HG03064 (cell line): ENCODE data around the gene RAD9B.
A peak's percentile ranks its signal among the peaks of the same experiment; 100 is the strongest.
"Not testable (repeated sequence)": the region's sequence is repeated elsewhere in the genome, so short reads cannot be mapped to it uniquely, and the experiment has no call there.

Experiments
- ATAC-seq: cut with Tn5 transposase; IDR thresholded peaks from one replicate; pipeline ENCODE4 v1.9.1; 2021; ENCODE audit warnings: low read depth; ENCODE audit not compliant: unreplicated experiment

Gene RAD9B

DNA sequence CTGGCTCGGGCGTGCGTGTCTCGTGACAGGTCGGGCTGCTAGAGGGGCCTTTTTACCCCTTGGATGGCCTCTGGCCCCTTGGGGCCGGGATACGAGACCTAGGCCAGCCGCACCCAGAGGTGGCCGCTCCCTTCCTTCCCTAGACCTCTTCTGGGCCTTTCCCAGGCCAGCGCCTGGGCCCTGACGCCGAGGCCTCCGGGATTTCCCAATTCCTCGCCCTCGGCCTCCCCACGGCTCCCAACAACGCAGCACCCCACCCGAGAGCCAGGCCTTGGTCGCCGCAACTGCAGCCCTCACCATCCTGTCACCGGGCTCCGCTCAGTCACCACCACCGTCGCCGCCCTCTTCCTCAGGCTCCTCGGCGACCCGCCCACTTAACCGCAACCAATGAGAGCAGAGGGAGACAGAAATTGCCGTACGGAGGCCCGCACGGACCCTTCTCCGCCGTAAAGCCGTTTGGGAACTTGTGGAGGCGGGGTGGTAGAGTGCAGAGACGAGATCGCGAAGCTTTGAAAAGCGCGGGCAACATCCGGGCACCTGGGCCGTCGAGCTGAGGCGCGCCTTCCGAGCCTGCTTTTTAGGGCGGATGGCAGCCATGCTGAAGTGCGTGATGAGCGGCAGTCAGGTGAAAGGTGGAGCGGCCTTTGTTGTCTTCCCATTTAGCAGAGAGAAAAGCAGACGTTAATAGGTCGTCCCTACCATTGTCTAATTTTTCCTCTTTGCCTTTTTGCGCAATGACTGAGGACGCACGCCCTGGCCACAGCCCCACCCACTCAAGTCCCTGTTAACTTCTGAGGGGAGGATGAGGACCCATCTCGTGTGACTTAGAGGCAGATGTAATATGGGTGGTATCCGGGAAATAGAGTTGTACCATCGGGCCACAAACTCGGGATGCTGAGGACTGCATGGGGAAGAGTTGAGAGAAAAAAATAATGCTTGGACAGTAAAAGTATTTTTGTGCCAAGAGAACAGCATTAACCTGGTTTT, at the start of gene RAD9B, which contains the start of gene VPS29:
RAD9B (plus strand) TSS at position 580 of the 987 bp plus-strand sequence; CDS start at position 587, 7 bp downstream.
VPS29 (minus strand) TSS at position 360 of the 987 bp plus-strand sequence; CDS start at position 300, 60 bp downstream.
- ATAC-seq, result peak; percentile 91

DNA sequence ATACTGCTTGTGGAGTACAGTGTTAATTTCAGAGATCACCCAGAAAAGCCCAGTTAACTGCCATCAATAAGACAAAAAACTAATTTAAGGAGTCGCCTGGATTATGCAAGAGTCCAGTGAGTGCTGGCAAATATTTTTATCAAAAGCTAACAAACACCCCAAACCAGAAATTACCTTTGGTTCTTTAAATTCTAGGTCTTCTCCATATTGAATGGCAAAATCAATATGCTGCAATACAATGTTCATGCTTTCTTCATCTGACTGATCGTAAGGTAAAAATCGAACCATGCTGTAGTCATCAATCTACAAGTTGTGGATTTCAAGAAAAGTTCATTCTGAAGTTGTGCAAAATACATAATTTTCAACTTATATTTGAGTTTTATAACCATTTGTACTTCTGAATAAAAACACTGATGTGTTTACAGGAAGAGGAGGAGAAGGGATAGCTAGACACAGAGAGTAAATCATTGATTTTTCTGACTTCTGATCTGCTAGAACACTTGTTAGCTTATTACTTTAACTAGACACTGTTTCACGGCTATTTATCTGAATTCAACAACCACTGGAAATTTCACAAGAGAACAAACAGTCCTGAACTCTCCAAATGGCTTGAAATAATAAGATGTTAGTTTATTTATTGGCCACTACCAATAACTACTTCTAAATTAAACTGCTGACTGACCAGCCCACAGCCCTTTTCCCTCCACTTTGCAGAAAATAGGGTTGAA, 48.4 kb upstream of the RAD9B start:
- ATAC-seq, result no peak

DNA sequence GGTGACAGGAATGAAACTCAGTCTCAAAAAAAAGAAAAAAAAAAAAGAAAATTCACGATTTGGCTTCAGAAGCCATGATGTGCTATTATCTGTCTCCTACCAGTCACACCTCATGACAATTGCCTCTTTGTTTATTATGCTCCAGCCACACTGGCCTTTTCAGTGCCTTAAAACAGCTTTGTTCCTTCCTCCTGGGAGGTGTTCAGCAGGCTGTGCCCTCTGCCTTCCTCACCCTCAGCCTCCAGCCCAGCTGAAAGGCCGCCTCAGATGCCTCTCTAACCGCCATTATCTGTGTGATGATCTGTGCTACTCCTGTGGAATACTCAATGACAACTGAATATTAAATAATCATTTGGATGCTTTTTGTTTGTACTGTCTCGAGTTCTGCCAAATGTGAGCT, 43.4 kb upstream of the RAD9B start:
- no peak for ATAC-seq

DNA sequence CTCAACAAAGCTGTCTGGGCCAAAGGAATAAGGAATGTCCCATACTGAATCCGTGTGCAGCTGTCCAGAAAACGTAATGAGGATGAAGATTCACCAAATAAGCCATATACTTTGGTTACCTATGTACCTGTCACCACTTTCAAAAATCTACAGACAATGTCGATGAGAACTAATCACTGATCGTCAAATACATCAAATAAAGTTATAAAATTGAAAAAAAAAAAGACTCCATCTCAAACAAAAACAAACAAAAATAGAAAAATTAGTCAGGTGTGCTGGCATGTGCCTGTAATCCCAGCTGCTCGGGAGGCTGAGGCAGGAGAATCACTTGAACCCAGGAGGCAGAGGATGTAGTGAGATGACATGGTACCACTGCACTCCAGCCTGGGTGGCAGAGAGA, 40.9 kb upstream of the RAD9B start:
- not testable (repeated sequence) for ATAC-seq

DNA sequence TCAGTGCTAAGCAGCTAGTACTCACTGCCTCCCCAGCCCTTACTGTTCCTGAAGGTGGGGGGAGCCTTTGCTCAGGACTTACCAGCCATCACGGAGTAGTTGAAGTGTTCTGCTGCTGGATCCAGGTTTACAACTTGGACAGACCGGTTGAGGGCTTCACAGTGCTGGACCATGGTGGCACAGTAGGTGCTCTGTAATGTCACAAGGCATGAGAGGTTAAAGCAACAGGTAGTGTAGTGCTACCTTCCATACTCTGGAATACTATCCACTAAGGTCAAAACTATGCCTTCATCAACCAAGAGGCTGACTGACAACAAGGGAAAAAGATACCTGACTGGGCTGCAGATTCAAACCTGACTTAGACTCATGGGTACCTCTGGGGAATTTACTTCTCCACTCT, 37.1 kb upstream of the RAD9B start:
- ATAC-seq, result no peak

DNA sequence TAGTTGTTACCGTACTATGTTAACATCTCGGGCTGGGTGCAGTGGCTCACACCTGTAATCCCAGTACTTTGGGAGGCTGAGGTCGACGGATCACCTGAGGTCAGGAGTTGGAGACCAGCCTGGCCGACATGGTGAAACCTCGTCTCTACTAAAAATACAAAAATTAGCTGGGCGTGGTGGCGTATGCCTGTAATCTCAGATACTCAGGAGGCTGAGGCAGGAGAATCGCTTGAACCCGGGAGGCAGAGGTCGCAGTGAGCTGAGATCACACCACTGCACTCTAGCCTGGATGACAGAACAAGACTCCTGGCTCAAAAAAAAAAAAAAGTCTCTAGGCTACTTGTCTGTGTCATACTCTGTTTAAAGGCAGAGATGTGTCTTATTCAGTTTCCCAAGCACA, 36.4 kb upstream of the RAD9B start:
- ATAC-seq, result not testable (repeated sequence)

DNA sequence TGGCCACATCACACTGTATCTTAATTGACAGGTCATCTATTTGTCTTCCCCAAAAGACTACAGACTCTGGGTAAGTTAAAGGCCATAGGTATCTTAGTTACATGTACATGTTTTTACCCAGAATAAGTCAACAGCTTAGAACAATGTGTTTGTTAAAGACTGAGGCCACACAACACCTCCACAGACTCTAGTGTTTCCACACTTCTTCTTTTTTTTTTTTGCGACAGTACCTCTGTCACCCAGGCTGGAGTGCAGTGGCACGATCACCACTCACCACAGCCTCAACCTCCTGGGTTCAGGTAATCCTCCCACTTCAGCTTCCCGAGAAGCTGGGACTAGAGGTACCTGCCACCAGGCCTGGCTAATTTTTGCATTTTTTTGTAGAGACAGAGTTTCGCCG, 35.3 kb upstream of the RAD9B start:
- ATAC-seq, result no peak

DNA sequence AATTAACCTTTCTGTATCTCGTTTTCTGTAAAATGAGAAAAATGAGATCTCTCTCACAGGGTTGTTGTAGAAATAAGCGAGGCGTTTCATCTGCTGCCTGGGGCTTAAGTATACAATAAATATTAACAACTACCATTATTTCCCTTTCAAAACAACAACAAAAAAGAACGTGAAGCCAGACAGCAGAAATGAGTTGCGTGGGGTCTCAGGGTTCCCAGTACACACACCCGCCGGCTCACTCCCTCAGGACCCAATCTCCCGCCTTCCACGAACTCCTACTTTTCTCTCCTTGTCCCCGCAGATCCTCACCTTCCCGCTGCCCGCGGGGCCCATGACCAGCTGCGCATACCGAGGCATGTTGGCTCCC, 34.3 kb upstream of the RAD9B start:
- no peak for ATAC-seq

DNA sequence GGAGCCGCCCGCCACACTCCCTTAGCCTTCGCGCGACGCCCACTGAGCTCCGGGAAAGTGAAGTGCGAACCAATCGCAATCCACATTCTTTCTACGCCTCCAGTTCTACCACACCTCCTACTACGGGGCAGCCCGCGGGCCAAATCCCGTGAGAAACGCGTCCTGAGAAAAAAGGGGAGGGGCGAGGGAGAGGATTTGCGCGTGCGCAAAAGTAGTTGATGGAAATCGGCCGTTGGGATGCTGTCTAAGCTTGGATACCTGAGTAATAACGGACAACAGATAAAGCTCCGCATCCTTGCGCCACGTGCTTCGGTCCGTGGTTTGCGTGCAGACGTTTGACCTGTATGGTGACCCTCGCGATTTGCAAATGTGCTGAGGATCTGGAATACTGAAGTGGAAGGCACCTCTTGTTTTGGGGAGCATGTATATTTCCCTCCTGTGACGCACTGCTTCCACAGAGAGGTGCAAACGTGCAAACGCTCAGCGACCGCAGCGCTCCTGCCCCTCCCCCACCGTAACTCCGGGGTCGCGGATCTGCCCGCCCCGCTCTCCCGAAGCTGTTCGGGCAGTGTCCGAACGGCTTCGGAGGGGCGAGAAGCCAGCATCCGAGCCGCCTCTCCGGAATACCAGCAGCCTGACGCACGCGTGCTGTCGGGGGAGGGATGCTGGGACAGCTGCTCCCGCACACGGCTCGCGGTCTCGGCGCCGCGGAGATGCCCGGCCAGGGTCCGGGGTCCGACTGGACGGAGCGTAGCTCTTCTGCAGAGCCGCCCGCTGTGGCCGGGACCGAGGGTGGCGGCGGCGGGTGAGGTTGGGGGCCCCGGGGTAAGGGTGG, 33.7 kb upstream of the RAD9B start, which contains the start of the genes FAM216A and GPN3:
FAM216A (plus strand) TSS at position 632 of the 835 bp plus-strand sequence; CDS start at position 663, 31 bp downstream.
GPN3 (minus strand) TSS at position 44 of the 835 bp plus-strand sequence. CDS start 54 bp downstream, outside the sequence.
- peak; percentile 62 for ATAC-seq

DNA sequence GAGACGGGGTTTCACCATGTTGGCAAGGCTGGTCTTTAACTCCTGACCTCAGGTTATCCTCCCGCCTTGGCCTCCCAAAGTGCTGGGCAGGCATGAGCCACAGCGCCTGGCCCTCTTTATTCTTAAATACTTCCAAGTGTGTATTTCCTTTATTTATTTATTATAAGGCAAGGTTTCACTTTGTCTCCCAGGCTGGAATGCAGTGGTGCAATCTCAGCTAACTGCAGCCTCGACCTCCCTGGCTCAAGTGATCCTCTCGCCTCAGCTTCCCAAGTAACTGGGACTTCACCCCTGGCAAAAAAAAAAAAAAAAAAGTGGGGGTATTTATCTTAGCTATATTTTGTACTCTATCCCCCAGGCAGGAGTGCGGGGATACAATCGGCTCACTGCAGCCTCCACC, 26.7 kb upstream of the RAD9B start:
- ATAC-seq, result no peak

DNA sequence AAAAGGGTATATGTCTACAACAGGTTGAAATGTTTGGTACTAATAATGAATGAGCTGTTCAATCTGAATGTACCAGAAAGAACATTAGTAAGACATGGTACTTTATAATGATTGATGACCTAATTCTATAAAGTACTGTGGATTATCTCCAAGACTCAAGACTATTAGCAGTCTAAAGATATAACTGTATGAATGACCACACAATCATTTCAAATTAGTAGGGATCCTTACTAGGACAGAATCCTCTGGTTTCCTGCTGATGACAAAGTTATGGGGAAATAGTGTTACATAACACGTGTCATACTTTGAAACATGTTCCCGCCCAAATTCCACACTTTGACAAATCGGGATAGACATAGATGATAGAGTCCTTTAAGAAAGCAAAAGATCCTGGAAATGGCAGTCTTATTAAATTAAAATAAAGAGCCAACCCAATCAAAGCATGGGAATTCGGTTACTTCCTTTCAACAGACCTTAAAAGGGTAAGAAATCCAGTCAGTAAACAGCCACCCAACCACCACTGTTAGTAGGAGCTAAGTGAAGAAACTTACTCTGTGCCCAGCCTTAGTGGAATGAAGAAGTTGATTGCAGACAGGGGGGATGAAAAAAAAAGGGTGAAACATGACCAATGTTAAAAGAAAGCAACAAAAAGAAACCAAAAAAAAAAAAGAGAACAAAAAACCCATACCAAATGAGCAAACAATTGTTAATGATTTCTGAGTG, 3.0 kb upstream of the RAD9B start:
- no peak for ATAC-seq

DNA sequence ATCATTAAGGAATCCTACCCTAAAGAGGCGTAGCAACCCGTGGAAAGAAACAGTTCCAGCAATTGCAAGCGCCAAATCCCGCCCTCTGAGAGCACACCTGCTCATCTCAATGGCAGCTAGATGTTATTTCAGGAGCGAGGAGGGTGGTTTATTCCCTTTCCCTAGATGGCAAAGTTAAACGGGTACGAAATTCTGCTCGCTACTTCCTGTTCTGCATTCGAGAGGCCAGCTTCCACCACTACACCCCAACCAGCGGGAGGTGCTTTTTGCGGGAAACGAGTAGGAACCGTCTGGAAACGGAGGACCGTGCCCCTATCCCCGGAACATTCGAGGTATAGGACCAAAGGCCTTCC, 756 bp upstream of the RAD9B start:
- peak; percentile 9 for ATAC-seq

DNA sequence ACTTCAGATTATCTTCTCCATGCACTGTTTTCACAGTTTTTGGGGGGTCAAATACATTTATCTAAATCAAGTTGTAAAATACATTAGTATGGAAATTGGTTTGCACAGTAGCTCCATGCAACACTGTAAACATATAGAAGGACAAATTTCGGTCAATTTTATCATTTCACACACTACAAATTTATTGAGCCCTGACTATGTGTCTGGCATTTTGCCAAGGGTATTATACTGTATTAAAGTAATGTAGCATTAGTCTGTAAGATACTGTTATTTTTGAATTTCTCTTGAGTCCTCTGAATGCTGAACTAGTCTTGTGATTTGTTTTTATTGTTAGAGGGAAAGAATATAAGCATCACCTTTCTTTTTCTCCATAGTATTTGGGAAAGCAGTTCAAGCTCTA, 1.3 kb downstream of the RAD9B start:
- no peak for ATAC-seq

DNA sequence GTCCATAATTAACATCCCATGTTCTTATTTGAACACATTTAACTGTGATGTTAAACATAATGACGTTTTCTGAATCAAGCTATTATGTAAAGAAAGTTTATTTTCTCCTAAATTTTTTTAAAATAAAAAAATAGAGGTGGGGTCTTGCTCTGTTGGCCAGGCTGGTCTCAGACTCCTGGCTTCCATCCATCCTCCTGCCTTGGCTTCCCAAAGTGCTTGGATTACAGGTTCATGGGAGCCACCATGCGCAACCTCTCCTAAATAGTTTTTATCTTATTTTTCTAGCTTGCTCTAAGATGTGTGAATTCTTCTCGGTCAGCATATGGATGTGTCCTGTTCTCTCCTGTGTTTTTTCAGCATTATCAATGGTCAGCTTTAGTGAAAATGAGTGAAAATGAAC, 3.2 kb downstream of the RAD9B start:
- no peak for ATAC-seq

DNA sequence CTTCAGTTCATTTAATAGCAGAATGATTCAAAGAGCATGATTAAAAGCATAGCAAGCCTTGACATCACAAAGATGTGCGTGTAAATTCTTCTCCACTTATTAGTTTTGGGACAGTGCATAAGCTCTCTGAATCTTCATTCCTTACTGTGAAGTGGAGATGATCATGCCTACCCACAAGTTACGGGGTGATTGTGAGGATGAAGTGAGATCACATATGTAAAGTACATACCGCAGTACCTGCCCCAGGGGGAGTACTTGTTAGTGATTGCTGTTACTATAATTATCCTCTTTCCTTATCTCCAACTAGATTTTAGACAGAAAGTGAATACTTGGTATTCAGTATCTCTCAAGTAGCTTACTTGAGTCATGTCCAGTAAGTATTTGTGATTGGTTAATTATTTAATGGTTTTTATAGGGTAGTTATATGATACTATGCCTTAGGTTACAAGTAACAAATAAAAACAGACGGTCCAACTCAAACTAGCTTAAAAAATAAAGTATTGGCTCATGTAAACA, 6.0 kb downstream of the RAD9B start:
- ATAC-seq, result no peak

DNA sequence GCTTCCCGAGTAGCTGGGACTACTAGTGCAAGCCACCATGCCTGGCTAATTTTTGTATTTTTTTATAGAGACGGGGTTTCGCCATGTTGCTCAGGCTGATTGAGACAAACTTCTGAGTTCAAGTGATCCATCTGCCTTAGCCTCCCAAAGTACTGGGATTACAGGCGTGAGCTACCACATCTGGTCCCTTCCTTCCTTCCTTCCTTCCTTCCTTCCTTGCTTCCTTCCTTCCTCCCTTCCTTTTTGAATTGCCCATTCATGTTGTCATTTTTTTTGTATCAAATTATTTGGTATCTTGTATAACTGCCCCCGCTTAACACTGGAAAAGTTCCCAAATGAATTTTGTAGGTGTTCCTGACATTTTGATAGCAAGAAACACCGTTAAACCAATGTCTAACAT, 11.7 kb downstream of the RAD9B start:
- ATAC-seq, result no peak

DNA sequence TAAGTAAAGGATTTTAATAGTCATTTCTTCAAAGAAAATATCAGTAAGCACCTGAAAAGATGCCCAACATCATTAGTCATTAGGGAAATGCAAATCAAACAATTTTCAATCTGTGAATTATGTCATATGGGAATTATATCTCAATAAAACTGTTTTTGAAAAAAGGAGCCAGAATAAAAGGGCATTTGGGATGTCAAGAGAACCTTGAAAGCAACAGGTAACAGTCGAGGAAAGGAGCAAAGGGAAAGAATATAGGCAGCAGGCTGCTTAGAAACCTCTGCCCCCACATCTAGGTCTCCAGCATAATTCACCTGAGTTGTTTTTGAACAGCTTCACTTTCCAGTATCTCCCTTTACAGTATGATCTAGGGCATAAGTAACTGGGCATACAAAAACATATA, 12.2 kb downstream of the RAD9B start:
- ATAC-seq, result no peak

DNA sequence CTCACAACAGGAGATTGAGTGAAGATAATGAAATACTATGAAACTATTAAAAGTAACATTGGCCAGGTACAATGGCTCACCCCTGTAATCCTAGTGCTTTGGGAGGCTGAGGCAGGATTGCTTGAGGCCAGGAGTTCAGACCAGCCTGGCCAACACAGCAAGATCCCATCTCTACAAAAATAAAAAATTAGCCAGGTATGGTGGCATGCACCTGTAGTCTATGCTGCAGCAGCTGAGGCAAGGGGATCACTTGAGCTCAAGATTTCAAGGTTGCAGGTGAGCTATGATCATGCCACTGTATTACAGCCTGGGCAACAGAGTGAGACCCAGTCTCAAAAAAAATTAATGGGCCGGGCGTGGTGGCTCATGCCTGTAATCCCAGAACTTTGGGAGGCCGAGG, 14.9 kb downstream of the RAD9B start:
- no peak for ATAC-seq

DNA sequence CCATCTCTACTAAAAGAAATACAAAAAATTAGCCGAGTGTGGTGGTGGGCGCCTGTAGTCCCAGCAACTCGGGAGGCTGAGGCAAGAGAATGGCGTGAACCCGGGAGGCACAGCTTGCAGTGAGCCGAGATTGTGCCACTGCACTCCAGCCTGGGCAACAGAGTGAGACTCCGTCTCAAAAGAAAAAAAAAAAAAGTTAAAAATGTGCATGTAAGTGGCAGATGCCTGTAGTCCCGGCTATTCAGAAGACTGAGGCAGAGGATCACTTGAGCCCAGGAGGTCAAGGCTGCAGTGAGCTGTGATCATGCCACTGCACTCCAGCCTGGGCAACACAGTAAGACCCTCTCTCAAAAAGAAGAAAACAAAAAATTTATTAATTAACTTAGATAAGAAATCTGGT, 15.9 kb downstream of the RAD9B start:
- ATAC-seq, result not testable (repeated sequence)
